HG02759 (cell line): Measurements from ENCODE around the gene CADPS.

ENCODE experiments used
- ATAC-seq: cut with Tn5 transposase; IDR thresholded peaks from one replicate; pipeline ENCODE4 v1.9.1; 2021; ENCODE audit warnings: mild to moderate bottlenecking, moderate library complexity; ENCODE audit not compliant: unreplicated experiment

CADPS gene

GRCh38 chr3:62700357-62700756, 174.9 kb downstream of the CADPS start:
- ATAC-seq: no peak

DNA sequence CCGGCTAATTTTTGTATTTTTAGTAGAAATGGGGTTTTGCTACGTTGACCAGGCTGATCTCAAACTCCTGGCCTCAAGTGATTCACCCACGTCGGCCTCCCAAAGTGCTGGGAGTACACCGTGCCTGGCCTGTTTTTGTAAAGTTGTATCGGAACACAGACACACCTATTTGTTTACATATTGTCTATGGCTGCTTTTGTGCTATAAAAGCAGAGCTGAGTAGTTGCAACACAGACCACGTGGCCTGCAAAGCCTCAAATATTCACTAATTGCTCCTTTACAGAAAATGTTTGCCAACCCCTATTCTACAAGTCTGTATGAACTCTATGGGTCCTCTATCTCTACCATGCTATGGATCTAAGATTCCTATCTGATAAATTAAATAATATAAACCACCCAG, 175.5 kb downstream of the CADPS start:
- ATAC-seq: no peak

DNA sequence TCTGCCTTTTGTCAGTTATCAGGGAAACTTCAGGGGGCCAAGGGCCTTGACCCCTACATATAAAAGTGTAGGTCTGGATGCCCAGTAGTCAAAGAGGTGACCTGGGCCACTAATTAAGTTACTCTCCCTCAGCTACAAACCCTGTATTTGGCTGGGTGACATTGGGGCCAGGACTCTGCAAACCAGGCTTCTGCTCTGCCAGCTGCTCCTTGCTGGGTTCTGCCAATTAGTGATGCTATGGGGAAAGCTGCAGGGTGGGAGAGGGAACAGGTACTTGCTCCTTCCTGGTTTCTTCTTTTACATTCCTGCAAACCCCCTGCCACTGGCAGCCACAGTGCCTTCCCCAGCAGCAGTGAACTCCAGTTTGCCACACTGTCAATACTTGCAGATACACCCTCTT, 179.2 kb downstream of the CADPS start:
- ATAC-seq: no peak

GRCh38 chr3:62688812-62689211, 186.4 kb downstream of the CADPS start:
- no peak for ATAC-seq

- ATAC-seq: no peak
Observed at GRCh38 chr3:62688050-62688449, 187.2 kb downstream of the CADPS start.

DNA sequence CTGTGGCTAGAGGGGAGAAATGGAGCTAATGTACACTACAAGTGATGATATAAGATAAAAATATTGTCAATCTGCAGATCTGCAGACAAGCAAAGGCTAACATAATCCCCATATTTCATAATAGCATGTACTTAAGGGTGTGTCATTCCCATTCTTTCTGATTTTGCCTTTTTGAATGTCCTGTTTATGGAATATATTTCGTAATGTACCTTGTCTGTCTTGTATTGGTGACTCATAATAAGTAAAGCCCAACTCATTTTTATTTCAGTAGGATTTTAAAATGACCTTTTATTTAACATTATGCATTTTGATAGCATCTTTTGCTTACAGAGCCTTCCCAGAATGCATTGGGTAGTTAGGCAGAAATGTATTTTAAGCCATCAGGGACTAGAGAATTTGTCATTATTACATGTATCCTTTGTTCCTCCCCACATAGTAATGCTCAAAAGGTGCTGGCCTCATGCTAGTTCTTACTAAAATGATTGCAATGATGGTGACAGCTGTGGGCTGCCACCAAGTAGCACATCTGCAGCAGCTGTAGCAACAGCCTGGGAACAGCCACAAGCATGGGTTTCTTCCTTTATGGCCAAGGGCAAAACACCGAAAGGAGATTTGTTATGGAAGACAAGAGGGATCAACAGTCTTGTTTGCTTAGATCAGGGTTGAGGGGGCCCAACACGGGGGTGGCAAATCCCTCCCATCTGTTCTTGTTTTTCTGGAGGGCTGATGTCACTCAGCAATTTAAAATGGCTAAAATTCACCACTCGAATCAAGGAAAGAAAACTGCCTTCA, 188.5 kb downstream of the CADPS start:
- ATAC-seq: no peak

GRCh38 chr3:62682826-62683225, 192.4 kb downstream of the CADPS start:
- no peak for ATAC-seq

GRCh38 chr3:62679988-62680387, 195.2 kb downstream of the CADPS start:
- no peak for ATAC-seq

GRCh38 chr3:62678841-62679240, 196.4 kb downstream of the CADPS start:
- ATAC-seq: no peak

DNA sequence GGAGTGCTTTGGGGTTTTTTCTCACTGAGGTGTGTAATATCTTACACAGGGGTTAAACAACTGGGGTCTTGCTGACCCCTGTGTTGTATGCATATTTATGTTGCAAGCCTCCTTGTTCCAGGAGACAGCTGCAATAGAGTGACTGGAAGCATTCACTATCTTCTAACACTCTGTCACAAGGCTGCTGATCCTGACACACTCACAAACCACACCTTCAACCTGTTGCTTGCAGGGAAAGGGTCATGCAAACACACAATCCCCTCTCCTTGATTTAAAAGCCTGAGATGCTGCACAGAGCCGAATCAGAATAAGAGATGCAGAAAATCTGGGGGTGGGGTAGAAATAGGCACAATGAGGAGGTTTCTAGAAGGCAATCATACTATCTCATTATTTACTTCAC, 197.3 kb downstream of the CADPS start:
- ATAC-seq: no peak

DNA sequence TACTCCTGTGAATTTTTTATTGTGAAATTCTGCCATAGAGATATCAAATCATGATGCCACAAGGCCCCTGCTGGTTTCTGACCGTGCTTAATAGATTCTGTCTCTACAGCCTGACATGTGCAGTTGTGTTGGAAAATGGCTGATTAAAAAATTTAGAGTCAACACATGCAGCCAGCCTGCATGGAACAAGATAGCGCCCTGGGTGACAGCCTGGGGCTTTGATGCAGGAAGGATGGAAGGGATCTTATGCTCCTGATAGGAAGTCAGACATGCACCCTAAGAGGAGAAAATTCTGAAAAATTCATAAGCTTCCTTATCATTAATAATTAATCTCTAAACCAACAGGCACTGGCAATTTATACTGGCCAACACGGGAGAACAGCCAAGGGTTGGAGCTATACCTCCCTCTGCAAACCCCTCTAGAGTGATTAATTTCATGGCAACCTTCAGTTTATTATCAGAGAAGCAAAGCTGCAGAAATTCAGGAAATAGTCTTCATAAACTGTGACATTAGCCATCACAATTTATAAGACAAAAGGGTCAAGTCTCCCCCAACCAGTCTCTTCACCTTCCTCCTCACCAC, 198.4 kb downstream of the CADPS start:
- no peak for ATAC-seq

GRCh38 chr3:62675492-62675891, 199.7 kb downstream of the CADPS start:
- no peak for ATAC-seq

- no peak for ATAC-seq
Observed at GRCh38 chr3:62672988-62673313, 202.3 kb downstream of the CADPS start.

DNA sequence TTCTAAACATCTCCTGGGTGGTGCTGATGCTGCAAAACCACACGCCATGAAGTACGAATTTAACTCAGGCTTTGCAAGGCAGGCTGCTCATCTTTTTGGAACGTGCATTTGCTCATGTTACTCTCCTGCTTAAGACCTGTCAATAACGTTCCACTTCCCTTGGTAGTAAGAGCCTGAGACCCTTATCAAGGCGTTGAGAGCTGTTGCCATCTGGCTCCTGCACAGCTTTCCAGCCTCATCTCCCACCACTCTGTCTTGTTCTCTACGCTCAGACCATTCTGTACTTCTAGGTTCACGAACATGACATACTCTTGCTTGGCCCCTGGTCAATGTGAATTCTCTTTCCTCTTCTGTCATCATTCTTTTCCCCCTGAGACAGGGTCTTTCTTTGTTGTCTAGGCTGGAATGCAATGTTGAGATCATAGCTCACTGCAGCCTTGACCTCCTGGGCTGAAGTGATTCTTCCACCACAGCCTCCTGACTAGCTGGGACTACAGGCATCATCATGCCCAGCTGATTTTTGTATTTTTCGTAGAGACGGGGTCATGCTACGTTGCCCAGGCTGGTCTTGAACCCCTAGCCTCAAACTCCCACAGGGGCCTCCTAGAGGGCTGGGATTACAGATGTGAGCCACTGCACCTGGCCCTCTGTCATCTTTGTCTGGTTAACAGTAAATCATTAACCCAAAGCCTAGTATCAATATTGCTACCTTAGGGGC, 202.8 kb downstream of the CADPS start:
- peak; percentile 92 for ATAC-seq

- ATAC-seq: no peak
Observed at GRCh38 chr3:62670351-62670750, 204.9 kb downstream of the CADPS start.

DNA sequence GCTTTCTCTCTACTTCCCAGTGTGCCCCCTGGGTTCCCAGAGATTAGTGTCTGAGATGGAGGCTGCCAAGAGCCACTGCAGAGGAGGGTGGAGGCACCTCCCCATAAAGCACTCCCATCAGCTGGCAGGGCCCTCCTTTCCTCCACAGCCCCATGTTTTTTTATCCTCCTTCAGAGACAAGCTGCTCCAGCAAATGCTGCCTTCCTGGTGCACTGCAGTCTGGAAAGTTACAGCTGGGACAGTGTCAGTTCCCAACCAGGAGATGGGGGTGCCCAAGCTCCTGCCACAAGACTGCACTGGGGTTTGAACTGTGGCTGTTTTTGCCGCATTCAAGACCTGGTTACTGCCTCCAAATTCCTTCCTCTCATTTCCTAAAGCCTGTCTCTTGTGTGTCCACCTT, 206.1 kb downstream of the CADPS start:
- ATAC-seq: no peak

- ATAC-seq: no peak
Observed at GRCh38 chr3:62667714-62668113, 207.5 kb downstream of the CADPS start.

- ATAC-seq: peak; percentile 88
Observed at GRCh38 chr3:62665627-62666437, 209.4 kb downstream of the CADPS start.

DNA sequence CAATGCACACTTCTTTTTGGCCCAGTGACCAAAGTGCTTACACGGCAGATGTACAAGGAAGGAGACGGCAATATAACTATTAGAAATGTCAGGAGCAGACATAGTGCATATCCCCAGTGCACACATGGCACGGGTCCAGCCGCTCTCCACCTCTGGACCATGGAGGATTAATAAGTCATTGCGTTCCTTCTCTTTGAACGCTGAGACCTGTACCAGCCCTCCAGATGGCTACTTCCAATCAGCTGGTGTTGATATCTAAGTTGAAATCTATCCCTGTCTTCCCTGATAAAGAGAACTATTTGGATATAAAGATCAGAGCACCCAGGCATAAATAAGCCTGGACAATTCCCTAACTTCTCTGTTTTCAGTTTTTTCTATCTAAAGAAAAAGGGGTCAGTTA, 212.5 kb downstream of the CADPS start:
- no peak for ATAC-seq

DNA sequence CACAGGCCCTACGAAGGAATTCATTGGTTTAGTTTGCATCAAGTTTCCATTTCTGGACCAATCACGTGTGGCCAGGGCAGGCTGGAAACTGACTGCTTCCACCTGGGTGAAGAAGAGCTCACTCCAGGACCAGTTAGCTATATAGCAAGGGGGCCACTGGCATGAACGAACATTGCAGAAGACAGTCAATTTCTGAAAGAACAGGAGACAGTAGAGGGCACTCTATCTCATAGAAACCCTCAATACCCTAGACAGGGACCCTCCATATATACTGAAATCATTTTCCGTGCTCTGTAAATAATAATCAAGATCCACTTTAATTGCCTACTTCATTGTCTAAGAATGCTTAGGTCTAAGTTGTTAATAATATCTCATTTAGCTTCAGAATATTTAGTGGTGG, 215.6 kb downstream of the CADPS start:
- no peak for ATAC-seq

- no peak for ATAC-seq
Observed at GRCh38 chr3:62655691-62656063, 219.5 kb downstream of the CADPS start.
